ENCODE measurements around the gene AREL1.

DNA sequence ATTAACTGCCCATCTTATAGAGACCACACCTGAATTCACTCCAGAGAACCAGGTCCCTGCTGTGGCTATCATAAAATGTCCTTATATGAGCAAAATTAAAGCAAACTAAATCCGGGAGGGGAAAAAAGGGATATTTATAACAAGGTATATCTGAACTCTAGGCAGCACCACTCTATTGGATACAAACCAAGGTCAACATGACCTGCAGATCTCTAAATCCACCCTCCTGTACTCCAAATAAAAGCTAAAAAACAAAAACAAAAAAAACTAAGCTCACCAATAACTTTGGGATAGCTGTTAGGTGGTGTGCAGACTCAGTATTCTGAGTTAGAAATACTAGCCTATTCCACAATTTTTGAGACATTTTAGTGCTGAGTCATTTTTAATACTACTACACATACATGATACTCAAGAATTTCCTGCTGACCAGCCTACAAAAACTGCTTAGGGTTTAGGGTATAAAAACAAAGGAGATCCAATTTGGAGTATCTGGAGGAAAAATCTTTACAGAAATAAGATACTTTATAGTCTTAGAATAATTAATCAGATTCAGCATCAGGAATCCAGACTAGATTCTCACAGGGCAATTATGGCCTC, 54.2 kb downstream of the AREL1 start:
- TF ChIP-seq, protein P1, sequence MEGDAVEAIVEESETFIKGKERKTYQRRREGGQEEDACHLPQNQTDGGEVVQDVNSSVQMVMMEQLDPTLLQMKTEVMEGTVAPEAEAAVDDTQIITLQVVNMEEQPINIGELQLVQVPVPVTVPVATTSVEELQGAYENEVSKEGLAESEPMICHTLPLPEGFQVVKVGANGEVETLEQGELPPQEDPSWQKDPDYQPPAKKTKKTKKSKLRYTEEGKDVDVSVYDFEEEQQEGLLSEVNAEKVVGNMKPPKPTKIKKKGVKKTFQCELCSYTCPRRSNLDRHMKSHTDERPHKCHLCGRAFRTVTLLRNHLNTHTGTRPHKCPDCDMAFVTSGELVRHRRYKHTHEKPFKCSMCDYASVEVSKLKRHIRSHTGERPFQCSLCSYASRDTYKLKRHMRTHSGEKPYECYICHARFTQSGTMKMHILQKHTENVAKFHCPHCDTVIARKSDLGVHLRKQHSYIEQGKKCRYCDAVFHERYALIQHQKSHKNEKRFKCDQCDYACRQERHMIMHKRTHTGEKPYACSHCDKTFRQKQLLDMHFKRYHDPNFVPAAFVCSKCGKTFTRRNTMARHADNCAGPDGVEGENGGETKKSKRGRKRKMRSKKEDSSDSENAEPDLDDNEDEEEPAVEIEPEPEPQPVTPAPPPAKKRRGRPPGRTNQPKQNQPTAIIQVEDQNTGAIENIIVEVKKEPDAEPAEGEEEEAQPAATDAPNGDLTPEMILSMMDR (IDR thresholded peaks at IDR 0.05; ENCODE audit: low read depth, low read length, poor library complexity, severe bottlenecking) = no peak
- TF ChIP-seq EZH2phosphoT487 (IDR thresholded peaks at IDR 0.05; ENCODE audit: borderline replicate concordance, low read length) = no peak
